Measurements from ENCODE around the gene STIL.

DNA sequence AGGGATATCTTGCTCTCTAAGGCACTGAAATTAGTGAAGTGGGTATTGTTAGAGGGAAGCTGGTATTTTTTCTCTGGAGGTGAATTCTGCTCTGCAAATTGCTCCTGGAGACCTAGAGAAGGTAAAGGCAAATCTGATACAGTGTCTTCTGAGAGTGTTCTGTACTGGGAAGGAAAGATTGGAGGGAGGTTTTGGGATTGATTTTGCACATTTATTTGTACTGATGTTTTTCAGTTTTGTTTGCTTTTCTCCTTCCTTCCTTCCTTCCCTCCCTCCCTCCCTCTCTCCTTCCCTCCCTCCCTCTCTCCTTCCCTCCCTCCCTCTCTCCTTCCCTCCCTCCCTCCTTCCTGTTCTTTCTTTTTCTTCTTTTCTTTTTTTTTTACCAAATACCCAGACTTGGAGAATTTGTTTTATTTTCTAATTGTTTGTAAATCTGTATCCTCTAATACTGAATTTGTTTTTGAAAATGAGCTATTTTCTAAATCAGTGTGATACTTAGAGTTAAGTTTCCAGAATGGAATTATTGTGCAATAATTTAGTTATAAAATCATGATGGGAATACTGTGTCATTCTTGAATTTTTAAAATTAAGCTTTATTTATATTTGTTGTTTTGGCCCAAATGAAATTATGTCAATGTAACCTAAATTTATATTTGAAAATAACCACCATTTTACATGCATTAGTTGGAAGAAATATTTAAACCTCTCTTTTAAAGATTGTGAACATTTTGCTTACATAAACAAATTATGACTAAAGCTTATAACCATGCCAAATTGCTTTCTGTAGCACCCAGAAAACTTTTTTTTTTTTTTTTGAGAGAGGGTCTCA, 24.5 kb upstream of the STIL start:
- TF ChIP-seq, protein P1, sequence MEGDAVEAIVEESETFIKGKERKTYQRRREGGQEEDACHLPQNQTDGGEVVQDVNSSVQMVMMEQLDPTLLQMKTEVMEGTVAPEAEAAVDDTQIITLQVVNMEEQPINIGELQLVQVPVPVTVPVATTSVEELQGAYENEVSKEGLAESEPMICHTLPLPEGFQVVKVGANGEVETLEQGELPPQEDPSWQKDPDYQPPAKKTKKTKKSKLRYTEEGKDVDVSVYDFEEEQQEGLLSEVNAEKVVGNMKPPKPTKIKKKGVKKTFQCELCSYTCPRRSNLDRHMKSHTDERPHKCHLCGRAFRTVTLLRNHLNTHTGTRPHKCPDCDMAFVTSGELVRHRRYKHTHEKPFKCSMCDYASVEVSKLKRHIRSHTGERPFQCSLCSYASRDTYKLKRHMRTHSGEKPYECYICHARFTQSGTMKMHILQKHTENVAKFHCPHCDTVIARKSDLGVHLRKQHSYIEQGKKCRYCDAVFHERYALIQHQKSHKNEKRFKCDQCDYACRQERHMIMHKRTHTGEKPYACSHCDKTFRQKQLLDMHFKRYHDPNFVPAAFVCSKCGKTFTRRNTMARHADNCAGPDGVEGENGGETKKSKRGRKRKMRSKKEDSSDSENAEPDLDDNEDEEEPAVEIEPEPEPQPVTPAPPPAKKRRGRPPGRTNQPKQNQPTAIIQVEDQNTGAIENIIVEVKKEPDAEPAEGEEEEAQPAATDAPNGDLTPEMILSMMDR (IDR thresholded peaks at IDR 0.05), result no peak
- TF ChIP-seq POLR2A (IDR thresholded peaks at IDR 0.05), result no peak
